HS-5 (cell line): ENCODE measurements around the gene ENTPD1.

Experiments
- DNase-seq: peaks from one replicate; pipeline ENCODE4 v3.0.0-alpha.2; 2012; ENCODE audit warnings: low read depth

The ENTPD1 gene

GRCh38 chr10:95832216-95833041 is 76.5 kb downstream of the ENTPD1 start:
- DNase-seq: no peak

GRCh38 chr10:95833042-95833610 is 77.2 kb downstream of the ENTPD1 start:
- no peak for DNase-seq

- no peak for DNase-seq
These were observed 78.4 kb downstream of the ENTPD1 start for GRCh38 chr10:95834406-95834805.

GRCh38 chr10:95835149-95835860 is 79.3 kb downstream of the ENTPD1 start:
- no peak for DNase-seq

- DNase-seq: no peak
These were observed 79.9 kb downstream of the ENTPD1 start for GRCh38 chr10:95835911-95836310.

GRCh38 chr10:95836610-95837355 is 80.8 kb downstream of the ENTPD1 start:
- no peak for DNase-seq

- no peak for DNase-seq
These were observed 81.4 kb downstream of the ENTPD1 start for GRCh38 chr10:95837356-95837776.

GRCh38 chr10:95837783-95838182 is 81.8 kb downstream of the ENTPD1 start:
- no peak for DNase-seq

- DNase-seq: no peak
These were observed 84.2 kb downstream of the ENTPD1 start for GRCh38 chr10:95840121-95840520.

- no peak for DNase-seq
These were observed 84.7 kb downstream of the ENTPD1 start for GRCh38 chr10:95840681-95841080.

- DNase-seq: no peak
These were observed 85.9 kb downstream of the ENTPD1 start for GRCh38 chr10:95841661-95842498.

- no peak for DNase-seq
These were observed 89.4 kb downstream of the ENTPD1 start for GRCh38 chr10:95845411-95845810.

GRCh38 chr10:95847007-95847406 is 91.0 kb downstream of the ENTPD1 start:
- no peak for DNase-seq

GRCh38 chr10:95848841-95849240 is 92.9 kb downstream of the ENTPD1 start:
- no peak for DNase-seq

- no peak for DNase-seq
These were observed 94.8 kb downstream of the ENTPD1 start for GRCh38 chr10:95850791-95851190.

GRCh38 chr10:95860166-95860940 is 104.4 kb downstream of the ENTPD1 start:
- DNase-seq: no peak

- DNase-seq: no peak
These were observed 105.4 kb downstream of the ENTPD1 start for GRCh38 chr10:95861386-95861785.

- DNase-seq: peak; percentile 29
These were observed 109.2 kb downstream of the ENTPD1 start for GRCh38 chr10:95864906-95865813.

- DNase-seq: no peak
These were observed 110.0 kb downstream of the ENTPD1 start for GRCh38 chr10:95865814-95866466.
